Osteoblast (primary cell): ENCODE measurements around the gene MAGI1. TPM values are rescaled to one million over a fixed set of nuclear protein-coding genes. Genes with fewer than 3 reads are reported as not detected.

Experiments used
- DNase-seq: peaks from one replicate; pipeline ENCODE4 v3.0.0; 2011; ENCODE audit warnings: low spot score, mixed read lengths; ENCODE audit not compliant: insufficient read length; ENCODE audit errors: missing footprints
- H2AFZ ChIP-seq: 2 replicates; pipeline ENCODE4 v1.6.0; 2011; ENCODE audit warnings: mild to moderate bottlenecking, low read length
- H3K27ac ChIP-seq: 2 replicates; pipeline ENCODE4 v1.5.1; 2011; ENCODE audit warnings: mild to moderate bottlenecking, low read depth, low read length, moderate library complexity
- H3K27me3 ChIP-seq: 2 replicates; pipeline ENCODE4 v1.6.0; 2012; ENCODE audit warnings: mild to moderate bottlenecking, control low read depth, inconsistent platforms, low read length, moderate library complexity; ENCODE audit not compliant: insufficient read depth
- H3K36me3 ChIP-seq: 2 replicates; pipeline ENCODE4 v1.5.1; 2011; ENCODE audit warnings: mild to moderate bottlenecking, low read length, control low read depth, moderate library complexity; ENCODE audit not compliant: insufficient read depth
- H3K4me1 ChIP-seq: 2 replicates; pipeline ENCODE4 v1.5.1; 2011; ENCODE audit warnings: mild to moderate bottlenecking, low read length, control low read depth, moderate library complexity; ENCODE audit not compliant: insufficient read depth
- H3K4me2 ChIP-seq: 2 replicates; pipeline ENCODE4 v1.6.0; 2011; ENCODE audit warnings: mild to moderate bottlenecking, low read length; ENCODE audit not compliant: insufficient read depth
- H3K4me3 ChIP-seq: fragments of 200-600 bp; sonication (generic); 3 replicates; pipeline ENCODE4 v1.5.1; 2012; ENCODE audit warnings: mild to moderate bottlenecking, low read length, inconsistent platforms; ENCODE audit not compliant: insufficient read depth
- H3K79me2 ChIP-seq: 2 replicates; pipeline ENCODE4 v1.6.0; 2012; ENCODE audit warnings: mild to moderate bottlenecking, low read length, control low read depth, inconsistent platforms; ENCODE audit not compliant: insufficient read depth
- H3K9me3 ChIP-seq: 2 replicates; pipeline ENCODE4 v1.5.1; 2011; ENCODE audit warnings: low read depth, low read length, control low read depth
- H4K20me1 ChIP-seq: 2 replicates; pipeline ENCODE4 v1.6.0; 2012; ENCODE audit warnings: mild to moderate bottlenecking, low read length, control low read depth; ENCODE audit not compliant: insufficient read depth
- CTCF ChIP-seq: IDR thresholded peaks from 2 replicates; pipeline ENCODE4 v1.5.1; 2011; ENCODE audit warnings: mild to moderate bottlenecking, low read depth, low read length, moderate library complexity; ENCODE audit errors: extremely low read depth
- total RNA-seq: library from RNA; depleted of rRNA; stranded (reverse); fragments of >200 nt; gene quantifications from 2 replicates; pipeline ENCODE4 v1.2.3, GENCODE V29; 2012

MAGI1 gene
- total RNA-seq, 1 donor = 66.6 TPM

DNA sequence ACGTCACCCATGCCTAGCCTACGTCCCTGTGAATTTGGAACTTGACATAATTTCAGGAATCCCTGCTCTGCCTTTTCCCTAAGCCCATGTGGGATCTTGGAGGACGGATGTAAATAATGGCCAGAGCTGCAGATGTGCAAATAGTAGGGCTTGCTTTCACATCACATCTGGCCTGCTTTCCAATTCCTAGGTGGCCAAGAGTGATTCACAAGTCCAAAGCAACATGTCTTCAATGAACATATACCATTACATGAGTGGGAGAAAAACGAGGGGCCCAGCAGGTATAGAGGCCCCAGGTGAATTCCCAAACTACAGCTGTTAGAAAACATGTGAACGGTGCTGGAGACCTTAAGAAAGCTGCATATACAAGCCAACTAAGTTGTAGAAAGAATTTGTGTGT is 214.6 kb downstream of the MAGI1 start:
- Histone ChIP-seq H3K36me3 (no peaks in the 10 kb centered on the region), H3K9me3 (no peaks in the 10 kb centered on the region), H3K27me3 (no peaks in the 10 kb centered on the region), H3K27ac (no peak overlapping the region), H4K20me1 (peaks cover 16% of the 10 kb centered on the region), H3K4me1 (peaks cover 17% of the 10 kb centered on the region), H2AFZ (no peak overlapping the region), H3K4me3 (no peak overlapping the region), H3K79me2 (peaks cover 68% of the 10 kb centered on the region), H3K4me2 (no peak overlapping the region)
- TF ChIP-seq CTCF = no peak
- DNase-seq = no peak

GRCh38 chr3:65820600-65820999 is 218.1 kb downstream of the MAGI1 start:
- Histone ChIP-seq H3K36me3 (no peaks in the 10 kb centered on the region), H3K4me3 (no peak overlapping the region), H3K27me3 (no peaks in the 10 kb centered on the region), H3K4me1 (no peaks in the 10 kb centered on the region), H3K27ac (no peak overlapping the region), H3K4me2 (no peak overlapping the region), H3K79me2 (peaks cover 65% of the 10 kb centered on the region), H4K20me1 (peaks cover 20% of the 10 kb centered on the region), H2AFZ (no peak overlapping the region), H3K9me3 (no peaks in the 10 kb centered on the region)
- no peak for DNase-seq
- TF ChIP-seq CTCF = no peak

GRCh38 chr3:65819896-65820295 is 218.8 kb downstream of the MAGI1 start:
- no peaks in the 10 kb centered on the region for H3K9me3 ChIP-seq
- no peak overlapping the region for H2AFZ ChIP-seq
- H3K27me3 ChIP-seq = no peaks in the 10 kb centered on the region
- H3K27ac ChIP-seq = no peak overlapping the region
- H3K4me2 ChIP-seq = no peak overlapping the region
- no peak for TF ChIP-seq CTCF
- peaks cover 63% of the 10 kb centered on the region for H3K79me2 ChIP-seq
- no peak overlapping the region for H3K4me3 ChIP-seq
- DNase-seq = no peak
- H3K4me1 ChIP-seq = peaks cover 5% of the 10 kb centered on the region
- no peaks in the 10 kb centered on the region for H3K36me3 ChIP-seq
- H4K20me1 ChIP-seq = peaks cover 20% of the 10 kb centered on the region

DNA sequence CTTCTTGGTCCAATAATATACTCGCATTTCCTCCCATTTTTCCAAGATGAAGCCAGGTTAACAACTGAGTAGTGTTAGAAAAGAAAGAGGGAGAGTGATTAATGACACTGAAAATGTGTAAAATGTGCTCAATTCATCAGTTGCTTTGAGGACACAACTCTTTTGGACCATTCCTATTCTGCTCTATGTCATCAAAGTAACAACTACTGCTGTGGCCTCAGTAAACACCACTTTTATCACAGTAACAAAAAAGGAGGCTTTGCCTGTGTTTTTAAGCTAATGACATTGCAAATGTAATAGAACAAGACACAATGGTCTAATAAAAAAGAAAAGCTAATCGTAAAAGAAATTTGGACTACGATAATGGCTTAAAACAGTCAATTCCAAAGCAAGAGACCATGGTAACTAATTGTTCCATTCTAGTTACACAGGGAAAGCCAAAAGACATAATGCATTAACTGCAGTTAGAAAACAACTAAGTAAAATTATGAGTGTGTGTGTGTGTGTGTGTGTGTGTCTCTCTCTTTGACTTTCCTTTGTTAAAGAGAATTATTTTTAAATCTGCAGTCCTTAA is 221.1 kb downstream of the MAGI1 start:
- TF ChIP-seq CTCF = no peak
- H3K27ac ChIP-seq = no peak overlapping the region
- no peaks in the 10 kb centered on the region for H3K9me3 ChIP-seq
- no peaks in the 10 kb centered on the region for H3K36me3 ChIP-seq
- no peaks in the 10 kb centered on the region for H3K27me3 ChIP-seq
- no peak for DNase-seq
- H3K4me3 ChIP-seq = no peak overlapping the region
- peaks cover 61% of the 10 kb centered on the region for H3K79me2 ChIP-seq
- H2AFZ ChIP-seq = no peak overlapping the region
- H3K4me1 ChIP-seq = peaks cover 7% of the 10 kb centered on the region
- H3K4me2 ChIP-seq = no peak overlapping the region
- peaks cover 23% of the 10 kb centered on the region for H4K20me1 ChIP-seq
